CD4-positive, alpha-beta T cell treated with Interleukin-4 for 4 hours (primary cell): ENCODE measurements around the gene MAP1LC3B2.

ENCODE experiments used
- DNase-seq: peaks from one replicate; pipeline ENCODE4 v3.0.0-alpha.2; 2020

MAP1LC3B2 gene

GRCh38 chr12:116559162-116559935 is at the start of gene MAP1LC3B2:
Gene MAP1LC3B2, plus strand, starts transcription at chr12:116559381. Its CDS starts 16,562 bp downstream, at chr12:116575943.
- DNase-seq, result peak; percentile 92

GRCh38 chr12:116513944-116514343 is 45.2 kb upstream of the MAP1LC3B2 start:
- no peak for DNase-seq

- no peak for DNase-seq
These were observed 43.5 kb upstream of the MAP1LC3B2 start for GRCh38 chr12:116515684-116516083.

GRCh38 chr12:116516657-116517056 is 42.5 kb upstream of the MAP1LC3B2 start:
- no peak for DNase-seq

GRCh38 chr12:116517431-116518045 is 41.6 kb upstream of the MAP1LC3B2 start:
- no peak for DNase-seq

- no peak for DNase-seq
These were observed 38.9 kb upstream of the MAP1LC3B2 start for GRCh38 chr12:116520225-116520760.

- no peak for DNase-seq
These were observed 38.2 kb upstream of the MAP1LC3B2 start for GRCh38 chr12:116520801-116521471.

GRCh38 chr12:116524311-116524710 is 34.9 kb upstream of the MAP1LC3B2 start:
- DNase-seq, result no peak

GRCh38 chr12:116524964-116525379 is 34.2 kb upstream of the MAP1LC3B2 start:
- no peak for DNase-seq

- DNase-seq, result no peak
These were observed 33.7 kb upstream of the MAP1LC3B2 start for GRCh38 chr12:116525418-116526001.

- DNase-seq, result no peak
These were observed 31.1 kb upstream of the MAP1LC3B2 start for GRCh38 chr12:116528065-116528464.

GRCh38 chr12:116528498-116528897 is 30.7 kb upstream of the MAP1LC3B2 start:
- no peak for DNase-seq

- no peak for DNase-seq
These were observed 30.1 kb upstream of the MAP1LC3B2 start for GRCh38 chr12:116529048-116529447.

GRCh38 chr12:116529686-116530085 is 29.5 kb upstream of the MAP1LC3B2 start:
- no peak for DNase-seq

GRCh38 chr12:116532428-116532827 is 26.8 kb upstream of the MAP1LC3B2 start:
- DNase-seq, result no peak

- no peak for DNase-seq
These were observed 26.2 kb upstream of the MAP1LC3B2 start for GRCh38 chr12:116532986-116533342.

- peak; percentile 50 for DNase-seq
These were observed 25.6 kb upstream of the MAP1LC3B2 start for GRCh38 chr12:116533343-116534251.

- DNase-seq, result no peak
These were observed 24.7 kb upstream of the MAP1LC3B2 start for GRCh38 chr12:116534311-116535121.

GRCh38 chr12:116535241-116535640 is 23.9 kb upstream of the MAP1LC3B2 start:
- DNase-seq, result no peak

GRCh38 chr12:116537101-116537904 is 21.9 kb upstream of the MAP1LC3B2 start:
- no peak for DNase-seq
